ENCODE measurements around the gene KIF3B. TPM values are rescaled to one million over a fixed set of nuclear protein-coding genes. Genes with fewer than 3 reads are reported as not detected.

KIF3B gene
- total RNA-seq, 1 donor from 2014 or later = 9.9 TPM

DNA sequence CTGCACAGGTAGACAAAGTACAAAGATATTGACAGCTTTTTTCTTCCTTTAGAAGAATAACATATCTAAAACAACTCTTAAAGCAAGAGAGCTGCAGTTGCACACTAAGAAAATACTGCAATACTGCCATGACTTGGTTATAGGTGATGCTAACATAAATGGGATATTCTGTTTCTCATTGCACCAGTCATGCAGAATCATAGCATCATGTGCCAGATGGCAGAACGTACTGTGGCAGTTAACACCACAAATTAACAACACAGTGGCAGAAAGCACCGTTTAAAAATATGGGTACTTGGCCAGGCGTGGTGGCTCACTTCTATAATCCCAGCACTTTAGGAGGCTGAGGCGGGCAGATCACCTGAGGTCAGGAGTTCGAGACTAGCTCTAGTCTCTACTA lies 88.1 kb downstream of the KIF3B start:
- no peak overlapping the region for H3K4me3 ChIP-seq
- H3K27me3 ChIP-seq (ENCODE audit: low read depth) = no peaks in the 10 kb centered on the region
- no peaks in the 10 kb centered on the region for H3K9me3 ChIP-seq (replicated peaks)
- intact Hi-C loops (cut with micrococcal nuclease) = loop anchor here (10.0 kb wide), 1 partner anchor 119 kb away; no protein-coding TSS in a partner anchor
- peaks cover 21% of the 10 kb centered on the region for H3K36me3 ChIP-seq
- TF ChIP-seq CTCF (IDR thresholded peaks at IDR 0.05; ENCODE audit: borderline replicate concordance) = no peak
- peaks cover 82% of the 10 kb centered on the region for H3K4me1 ChIP-seq
- no peak for DNase-seq
- no peak overlapping the region for H3K27ac ChIP-seq (replicated peaks)

DNA sequence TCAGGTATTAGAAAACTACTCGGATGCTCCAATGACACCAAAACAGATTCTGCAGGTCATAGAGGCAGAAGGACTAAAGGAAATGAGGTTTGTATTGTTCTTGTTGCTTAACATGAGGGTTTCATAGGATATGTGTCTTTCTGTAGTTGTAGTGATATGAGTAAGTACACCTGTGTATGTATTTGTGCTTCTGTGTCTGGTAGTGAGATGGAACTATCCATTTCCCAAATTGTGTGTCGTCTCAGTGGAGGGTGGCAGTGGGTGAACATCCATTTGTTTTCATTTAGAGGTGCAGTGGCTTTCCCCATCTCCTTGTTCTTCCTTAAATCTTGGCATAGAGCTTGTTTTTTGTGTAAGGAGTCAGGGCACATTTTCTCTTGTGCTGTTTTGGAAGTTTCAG lies 88.9 kb downstream of the KIF3B start:
- intact Hi-C loops (cut with micrococcal nuclease) = loop anchor here (10.0 kb wide), 1 partner anchor 118 kb away; no protein-coding TSS in a partner anchor

DNA sequence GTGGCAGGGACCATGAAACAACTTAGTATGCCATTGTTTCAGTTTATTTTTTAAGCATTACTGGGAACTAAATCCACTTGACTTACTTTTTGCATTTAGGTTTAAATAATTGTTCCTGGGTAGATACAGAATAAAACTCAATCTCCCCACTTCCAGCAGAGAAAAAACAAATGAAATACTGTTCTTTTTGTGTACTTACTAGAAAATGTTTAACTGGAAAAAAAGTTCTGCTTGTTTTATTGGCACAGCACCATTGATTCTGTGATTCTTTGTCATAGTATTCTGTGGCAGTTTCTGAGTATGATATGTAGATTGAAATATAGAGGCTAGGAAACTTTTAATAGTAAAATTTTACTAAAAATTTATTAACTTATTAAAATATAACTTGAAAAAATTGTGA lies 90.9 kb downstream of the KIF3B start:
- intact Hi-C loops (cut with micrococcal nuclease) = loop anchor here (10.0 kb wide), 1 partner anchor 116 kb away; no protein-coding TSS in a partner anchor
- H3K4me3 ChIP-seq = no peak overlapping the region
- H3K36me3 ChIP-seq = peaks cover 38% of the 10 kb centered on the region
- H3K4me1 ChIP-seq = peaks cover 57% of the 10 kb centered on the region
- TF ChIP-seq CTCF (IDR thresholded peaks at IDR 0.05; ENCODE audit: borderline replicate concordance) = no peak
- no peak overlapping the region for H3K27ac ChIP-seq (replicated peaks)
- DNase-seq = no peak
- H3K27me3 ChIP-seq (ENCODE audit: low read depth) = no peaks in the 10 kb centered on the region
- no peaks in the 10 kb centered on the region for H3K9me3 ChIP-seq (replicated peaks)

More for the DNA sequence above, 88.9 kb downstream of the KIF3B start:
- Histone ChIP-seq H3K4me1 (peaks cover 75% of the 10 kb centered on the region), H3K4me3 (no peak overlapping the region), H3K27me3 (ENCODE audit: low read depth) (no peaks in the 10 kb centered on the region), H3K36me3 (peaks cover 27% of the 10 kb centered on the region), H3K9me3 (replicated peaks) (no peaks in the 10 kb centered on the region), H3K27ac (replicated peaks) (no peak overlapping the region)
- no peak for DNase-seq
- no peak for TF ChIP-seq CTCF (IDR thresholded peaks at IDR 0.05; ENCODE audit: borderline replicate concordance)

- DNase-seq = no peak
- Histone ChIP-seq H3K27me3 (ENCODE audit: low read depth) (no peaks in the 10 kb centered on the region), H3K36me3 (peaks cover 42% of the 10 kb centered on the region), H3K9me3 (replicated peaks) (no peaks in the 10 kb centered on the region), H3K27ac (replicated peaks) (no peak overlapping the region), H3K4me1 (peaks cover 51% of the 10 kb centered on the region), H3K4me3 (no peak overlapping the region)
- intact Hi-C loops (cut with micrococcal nuclease) = loop anchor here (10.0 kb wide), 1 partner anchor 116 kb away; no protein-coding TSS in a partner anchor
- no peak for TF ChIP-seq CTCF (IDR thresholded peaks at IDR 0.05; ENCODE audit: borderline replicate concordance)
Measured at GRCh38 chr20:32368925-32369324, 91.5 kb downstream of the KIF3B start.

GRCh38 chr20:32370897-32371296 lies 93.4 kb downstream of the KIF3B start:
- Histone ChIP-seq H3K4me3 (no peak overlapping the region), H3K36me3 (peaks cover 57% of the 10 kb centered on the region)
- DNase-seq = no peak

More at GRCh38 chr20:32370897-32371296, 93.4 kb downstream of the KIF3B start:
- TF ChIP-seq CTCF (IDR thresholded peaks at IDR 0.05; ENCODE audit: borderline replicate concordance) = no peak
- Histone ChIP-seq H3K27ac (replicated peaks) (no peak overlapping the region), H3K27me3 (ENCODE audit: low read depth) (no peaks in the 10 kb centered on the region), H3K4me1 (peaks cover 31% of the 10 kb centered on the region), H3K9me3 (replicated peaks) (no peaks in the 10 kb centered on the region)
- intact Hi-C loops (cut with micrococcal nuclease) = no loop called here

Data from left ventricle myocardium inferior (tissue), 1 donor.